Trophoblast cell (in vitro differentiated cells and primary cell): ENCODE data around the gene PRDM7.

Experiments used
- DNase-seq, 2 donors: peaks; one replicate each; pipeline ENCODE4 v3.0.0-alpha.2; 2016
- H2AFZ ChIP-seq: 2 replicates; pipeline ENCODE4 v1.6.1; 2013; ENCODE audit warnings: low read length, moderate library complexity, mild to moderate bottlenecking; ENCODE audit not compliant: insufficient read depth, poor library complexity
- H2AK5ac ChIP-seq: 2 replicates; pipeline ENCODE4 v1.6.1; 2013; ENCODE audit warnings: mild to moderate bottlenecking, low read length
- H2BK120ac ChIP-seq: 2 replicates; pipeline ENCODE4 v1.6.1; 2013; ENCODE audit warnings: low read length, mild to moderate bottlenecking, moderate library complexity; ENCODE audit not compliant: insufficient read depth, poor library complexity
- H2BK12ac ChIP-seq: 2 replicates; pipeline ENCODE4 v1.6.1; 2013; ENCODE audit warnings: mild to moderate bottlenecking, low read length, moderate library complexity
- H2BK5ac ChIP-seq: 2 replicates; pipeline ENCODE4 v1.6.1; 2013; ENCODE audit warnings: low read length, low read depth, moderate library complexity, mild to moderate bottlenecking; ENCODE audit not compliant: poor library complexity
- H3K14ac ChIP-seq: 2 replicates; pipeline ENCODE4 v1.6.1; 2013; ENCODE audit warnings: mild to moderate bottlenecking, low read length
- H3K18ac ChIP-seq: 2 replicates; pipeline ENCODE4 v1.6.1; 2013; ENCODE audit warnings: mild to moderate bottlenecking, low read length
- H3K23ac ChIP-seq: 2 replicates; pipeline ENCODE4 v1.6.1; 2013; ENCODE audit warnings: low read length
- H3K27ac ChIP-seq: 2 replicates; pipeline ENCODE4 v1.5.1; 2013; ENCODE audit warnings: low read depth, mild to moderate bottlenecking, inconsistent platforms, low read length, moderate library complexity
- H3K27me3 ChIP-seq: 2 replicates; pipeline ENCODE4 v1.6.1; 2013; ENCODE audit warnings: inconsistent platforms, mild to moderate bottlenecking, low read length, moderate library complexity; ENCODE audit not compliant: insufficient read depth
- H3K36me3 ChIP-seq, 2 experiments: 1 replicate in 1 of 2; 2 replicates in 1 of 2; pipeline ENCODE4 v1.6.1; 2013; ENCODE audit warnings: low read length in 2 of 2, mild to moderate bottlenecking in 2 of 2, moderate library complexity in 1 of 2; ENCODE audit not compliant: insufficient read depth in 2 of 2, control insufficient read depth in 1 of 2
- H3K4ac ChIP-seq: 2 replicates; pipeline ENCODE4 v1.6.1; 2013; ENCODE audit warnings: low read depth, mild to moderate bottlenecking, low read length, moderate library complexity
- H3K4me1 ChIP-seq, 2 experiments: 1 replicate in 1 of 2; 2 replicates in 1 of 2; pipeline ENCODE4 v1.6.1; 2013; ENCODE audit warnings: low read length in 2 of 2, mild to moderate bottlenecking in 2 of 2, moderate library complexity in 1 of 2; ENCODE audit not compliant: insufficient read depth in 2 of 2, control insufficient read depth in 1 of 2
- H3K4me2 ChIP-seq: 2 replicates; pipeline ENCODE4 v1.6.1; 2013; ENCODE audit warnings: inconsistent platforms, mild to moderate bottlenecking, low read length, moderate library complexity
- H3K4me3 ChIP-seq: 2 replicates; pipeline ENCODE4 v1.5.1; 2013; ENCODE audit warnings: mild to moderate bottlenecking, low read depth, low read length, inconsistent platforms
- H3K79me1 ChIP-seq: one replicate; pipeline ENCODE4 v1.6.1; 2013; ENCODE audit warnings: low read length
- H3K79me2 ChIP-seq: 2 replicates; pipeline ENCODE4 v1.6.1; 2013; ENCODE audit warnings: low read length, mild to moderate bottlenecking; ENCODE audit not compliant: control insufficient read depth, insufficient read depth, poor library complexity
- H3K9ac ChIP-seq: 2 replicates; pipeline ENCODE4 v1.6.1; 2013; ENCODE audit warnings: mild to moderate bottlenecking, low read length
- H3K9me3 ChIP-seq: 2 replicates; pipeline ENCODE4 v1.6.1; 2013; ENCODE audit warnings: low read depth, mild to moderate bottlenecking, control low read depth, inconsistent platforms, low read length; ENCODE audit not compliant: insufficient read depth
- H4K12ac ChIP-seq: 2 replicates; pipeline ENCODE4 v1.6.1; 2013; ENCODE audit warnings: low read depth, mild to moderate bottlenecking, low read length, moderate library complexity
- H4K8ac ChIP-seq: 2 replicates; pipeline ENCODE4 v1.6.1; 2013; ENCODE audit warnings: low read depth, mild to moderate bottlenecking, low read length, moderate library complexity
- H4K91ac ChIP-seq: one replicate; pipeline ENCODE4 v1.6.1; 2013; ENCODE audit warnings: low read depth, mild to moderate bottlenecking, low read length, moderate library complexity
- WGBS: extraction: QIAGEN DNeasy Blood & Tissue Kit; methylation state at CpG from one replicate; pipeline ENCODE4 v1.1.7; 2013; ENCODE audit warnings: missing lambda C conversion rate; ENCODE audit not compliant: insufficient read length, insufficient coverage; ENCODE audit errors: extremely low coverage; 5-methylcytosine and 5-hydroxymethylcytosine counted together

Gene PRDM7

DNA sequence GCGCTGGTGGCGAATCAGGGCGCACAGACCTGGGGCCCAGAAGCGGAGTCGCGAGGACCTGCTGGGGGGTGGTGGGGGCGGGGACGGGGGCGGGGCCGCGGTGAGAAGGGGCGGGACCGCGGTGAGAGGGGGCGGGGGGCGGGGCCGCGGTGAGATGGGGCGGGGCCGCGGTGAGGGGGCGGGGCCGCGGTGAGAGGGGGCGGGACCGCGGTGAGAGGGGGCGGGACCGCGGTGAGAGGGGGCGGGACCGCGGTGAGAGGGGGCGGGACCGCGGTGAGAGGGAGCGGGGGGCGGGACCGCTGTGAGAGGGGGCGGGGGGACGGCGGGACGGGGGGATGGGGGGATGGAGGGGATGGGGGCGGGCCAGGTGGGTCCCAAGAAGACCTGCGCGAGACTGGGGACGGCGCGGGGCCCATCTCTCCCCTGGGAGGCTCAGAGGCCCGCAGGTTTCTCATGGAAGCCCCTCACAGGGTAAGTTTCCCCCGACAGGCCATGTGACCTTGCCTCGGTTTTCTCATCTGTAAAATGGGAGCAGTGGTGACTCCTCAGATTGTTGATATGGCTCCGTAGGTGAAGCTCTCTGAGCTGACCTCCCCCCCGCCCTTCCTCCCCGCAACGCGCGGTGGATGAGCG lies 29.3 kb downstream of the PRDM7 start:
- H2AFZ ChIP-seq, result no peak overlapping the region
- no peak overlapping the region for H2AK5ac ChIP-seq
- no peak overlapping the region for H2BK12ac ChIP-seq
- DNase-seq, result no peak
- WGBS, result no CpG with 5 or more reads among the region's 59 CpGs
- H3K79me2 ChIP-seq, result no peaks in the 10 kb centered on the region
- no peak overlapping the region for H4K12ac ChIP-seq
- no peak overlapping the region for H3K4me3 ChIP-seq
- no peak overlapping the region for H2BK5ac ChIP-seq
- no peaks in the 10 kb centered on the region for H3K27me3 ChIP-seq
- no peaks in the 10 kb centered on the region for H3K79me1 ChIP-seq
- peaks cover 0 to 2% of the 10 kb centered on the region in 2 experiments for H3K36me3 ChIP-seq
- H3K9ac ChIP-seq, result no peak overlapping the region
- H3K14ac ChIP-seq, result no peak overlapping the region
- H3K9me3 ChIP-seq, result peaks cover 11% of the 10 kb centered on the region
- H2BK120ac ChIP-seq, result no peak overlapping the region
- no peak overlapping the region for H3K18ac ChIP-seq
- H3K4me1 ChIP-seq, result peaks cover 7 to 8% of the 10 kb centered on the region in 2 experiments
- H4K91ac ChIP-seq, result no peak overlapping the region
- H3K27ac ChIP-seq, result no peak overlapping the region
- no peak overlapping the region for H3K23ac ChIP-seq
- no peak overlapping the region for H3K4me2 ChIP-seq
- H4K8ac ChIP-seq, result no peak overlapping the region
- H3K4ac ChIP-seq, result no peak overlapping the region

DNA sequence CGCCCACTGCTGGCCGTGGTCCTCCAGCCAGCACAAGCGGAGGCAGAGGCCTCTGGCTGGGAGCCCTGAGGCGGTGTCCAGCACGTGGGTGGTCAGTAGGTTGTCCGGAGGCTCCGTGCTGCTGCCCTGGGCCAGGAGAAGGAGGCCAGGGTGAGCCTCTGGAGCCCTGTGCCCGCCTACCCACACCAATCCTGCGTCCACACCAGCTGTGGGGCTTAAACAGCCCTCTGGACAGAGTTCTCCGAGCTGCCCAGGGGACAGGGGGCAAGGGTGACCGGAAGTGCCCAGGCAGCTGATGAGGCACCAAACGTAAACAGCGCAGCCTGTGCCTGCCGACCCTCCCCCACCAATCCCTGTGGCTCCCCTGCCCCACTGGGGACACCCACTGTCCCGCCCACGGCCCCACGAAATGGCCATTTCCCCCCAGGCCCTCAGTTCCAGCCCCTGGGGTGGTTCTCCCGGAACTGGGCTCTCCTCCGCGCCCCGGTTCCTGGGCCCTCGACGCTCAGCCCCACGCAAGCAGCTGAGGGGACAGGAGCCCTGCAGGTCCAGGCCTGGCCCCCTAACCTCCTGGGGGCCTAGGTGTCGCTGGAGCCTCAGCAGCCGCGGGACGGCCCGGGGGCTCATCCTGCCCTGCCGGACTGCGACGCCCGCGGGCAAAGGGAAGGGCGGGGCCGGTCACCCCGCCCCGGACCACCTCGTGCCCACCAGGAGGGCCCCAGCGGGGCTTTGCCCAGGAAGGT lies 30.0 kb downstream of the PRDM7 start:
- H3K4ac ChIP-seq, result no peak overlapping the region
- DNase-seq, result peak; percentile 72 to 74
- H4K91ac ChIP-seq, result no peak overlapping the region
- H2BK120ac ChIP-seq, result no peak overlapping the region
- no peak overlapping the region for H3K4me2 ChIP-seq
- no peak overlapping the region for H3K9ac ChIP-seq
- H4K12ac ChIP-seq, result no peak overlapping the region
- H3K27me3 ChIP-seq, result no peaks in the 10 kb centered on the region
- peaks cover 7 to 8% of the 10 kb centered on the region in 2 experiments for H3K4me1 ChIP-seq
- peaks cover 0 to 4% of the 10 kb centered on the region in 2 experiments for H3K36me3 ChIP-seq
- no peak overlapping the region for H3K23ac ChIP-seq
- H3K4me3 ChIP-seq, result no peak overlapping the region
- H3K27ac ChIP-seq, result no peak overlapping the region
- no peak overlapping the region for H2BK12ac ChIP-seq
- WGBS, result no CpG with 5 or more reads among the region's 40 CpGs
- no peak overlapping the region for H2AK5ac ChIP-seq
- H3K9me3 ChIP-seq, result peaks cover 11% of the 10 kb centered on the region
- H3K79me1 ChIP-seq, result no peaks in the 10 kb centered on the region
- H3K79me2 ChIP-seq, result no peaks in the 10 kb centered on the region
- no peak overlapping the region for H3K18ac ChIP-seq
- H4K8ac ChIP-seq, result no peak overlapping the region
- H2BK5ac ChIP-seq, result no peak overlapping the region
- no peak overlapping the region for H2AFZ ChIP-seq
- no peak overlapping the region for H3K14ac ChIP-seq

DNA sequence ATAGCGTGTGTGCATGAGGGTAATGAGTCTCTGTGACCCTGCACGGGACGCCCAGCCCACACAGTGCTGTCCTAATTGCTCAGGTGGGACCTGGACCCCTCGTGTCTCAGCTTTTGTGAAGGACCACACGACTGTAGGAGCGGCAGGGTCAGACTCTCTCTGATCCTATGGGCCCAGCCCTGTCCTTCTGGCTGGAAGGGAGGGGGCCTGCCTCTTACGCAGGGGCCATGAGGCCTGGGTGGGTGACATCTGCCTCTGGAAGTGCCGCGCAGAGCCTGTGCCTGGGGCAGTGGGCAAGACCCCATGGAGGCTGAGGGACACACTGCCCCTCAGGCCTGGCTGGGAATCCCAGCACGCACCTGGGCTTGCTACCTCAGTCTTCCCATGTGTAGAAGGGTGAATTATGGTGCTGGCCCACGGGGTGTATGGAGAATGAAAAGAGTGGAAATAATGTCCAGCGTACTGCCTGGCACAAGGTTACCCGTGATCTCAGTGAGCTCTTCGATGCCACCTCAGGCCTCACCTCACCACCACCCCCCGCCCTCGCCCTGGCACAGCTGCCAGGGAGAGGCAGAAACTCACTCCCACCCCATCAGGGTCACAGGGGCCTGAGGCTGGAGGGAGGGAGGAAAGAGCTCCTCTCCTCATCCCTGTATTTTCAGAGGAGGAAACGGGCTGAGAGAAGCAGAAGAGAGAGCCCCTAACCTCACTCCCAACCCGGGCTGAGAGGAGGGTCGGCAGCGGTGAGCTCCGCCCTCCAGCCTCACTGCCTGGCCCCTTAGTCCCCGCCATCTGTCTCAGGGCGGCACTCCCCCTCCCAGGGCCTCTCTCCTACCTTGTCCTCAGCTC lies 30.8 kb downstream of the PRDM7 start:
- Histone ChIP-seq H3K79me2 (no peaks in the 10 kb centered on the region), H2AFZ (no peak overlapping the region), H3K18ac (no peak overlapping the region), H3K27ac (no peak overlapping the region), H3K36me3 (peaks cover 0 to 4% of the 10 kb centered on the region in 2 experiments), H3K4ac (no peak overlapping the region), H2BK5ac (no peak overlapping the region), H2AK5ac (no peak overlapping the region), H3K23ac (no peak overlapping the region), H4K91ac (no peak overlapping the region), H3K27me3 (no peaks in the 10 kb centered on the region), H3K9ac (no peak overlapping the region), H3K4me1 (peaks cover 7 to 8% of the 10 kb centered on the region in 2 experiments), H2BK12ac (no peak overlapping the region), H3K14ac (no peak overlapping the region), H3K4me2 (no peak overlapping the region), H4K8ac (no peak overlapping the region), H3K79me1 (no peaks in the 10 kb centered on the region), H2BK120ac (no peak overlapping the region), H4K12ac (no peak overlapping the region), H3K4me3 (no peak overlapping the region), H3K9me3 (peaks cover 10% of the 10 kb centered on the region)
- WGBS, result no CpG with 5 or more reads among the region's 23 CpGs
- DNase-seq, result no peak

DNA sequence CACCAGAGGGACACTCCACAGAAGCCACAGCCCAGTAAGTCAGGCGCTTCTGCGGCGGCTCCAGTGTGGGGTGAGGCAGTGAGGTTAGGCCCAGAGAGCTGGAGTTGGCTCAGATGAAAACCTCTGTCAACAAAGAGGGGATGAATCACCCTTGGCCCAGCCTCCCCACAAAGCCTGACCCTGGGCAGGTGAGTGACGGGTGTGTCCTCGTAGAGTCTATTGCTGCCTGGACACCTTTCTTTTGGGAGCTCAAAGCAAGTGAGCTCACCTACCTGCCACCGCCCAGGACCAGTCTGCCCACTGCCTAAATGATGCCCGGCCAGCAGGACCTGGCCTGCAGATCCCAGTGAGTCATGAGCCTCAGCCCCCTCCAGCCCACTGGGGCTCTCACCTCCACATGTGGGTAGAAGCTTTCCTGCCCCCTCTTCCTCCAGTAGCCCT lies 33.0 kb downstream of the PRDM7 start:
- H3K79me2 ChIP-seq, result no peaks in the 10 kb centered on the region
- no peak overlapping the region for H3K9ac ChIP-seq
- H3K14ac ChIP-seq, result no peak overlapping the region
- H3K9me3 ChIP-seq, result peaks cover 7% of the 10 kb centered on the region
- H3K18ac ChIP-seq, result no peak overlapping the region
- H4K12ac ChIP-seq, result no peak overlapping the region
- H2AFZ ChIP-seq, result no peak overlapping the region
- no peak overlapping the region for H2BK5ac ChIP-seq
- H3K27ac ChIP-seq, result no peak overlapping the region
- no CpG with 5 or more reads among the region's 7 CpGs for WGBS
- no peak overlapping the region for H2BK120ac ChIP-seq
- H2BK12ac ChIP-seq, result no peak overlapping the region
- H3K27me3 ChIP-seq, result no peaks in the 10 kb centered on the region
- peaks cover 7 to 8% of the 10 kb centered on the region in 2 experiments for H3K4me1 ChIP-seq
- H4K8ac ChIP-seq, result no peak overlapping the region
- H4K91ac ChIP-seq, result no peak overlapping the region
- H3K4me2 ChIP-seq, result no peak overlapping the region
- H3K23ac ChIP-seq, result no peak overlapping the region
- H3K79me1 ChIP-seq, result no peaks in the 10 kb centered on the region
- H2AK5ac ChIP-seq, result no peak overlapping the region
- peaks cover 0 to 10% of the 10 kb centered on the region in 2 experiments for H3K36me3 ChIP-seq
- no peak overlapping the region for H3K4ac ChIP-seq
- no peak overlapping the region for H3K4me3 ChIP-seq
- no peak for DNase-seq
